Measurements from ENCODE around the gene HSD3B2.

The HSD3B2 gene

GRCh38 chr1:119404736-119405135 is 10.2 kb upstream of the HSD3B2 start:
- DNase-seq, result no peak

- no peak for DNase-seq
Observed at GRCh38 chr1:119409731-119410130, 5.2 kb upstream of the HSD3B2 start.

- DNase-seq, result no peak
Observed at GRCh38 chr1:119410961-119411360, 4.0 kb upstream of the HSD3B2 start.

- DNase-seq, result no peak
Observed at GRCh38 chr1:119416006-119416640, 1.2 kb downstream of the HSD3B2 start.

- DNase-seq, result no peak
Observed at GRCh38 chr1:119419109-119419508, 4.2 kb downstream of the HSD3B2 start.

GRCh38 chr1:119420638-119421037 is 5.7 kb downstream of the HSD3B2 start:
- no peak for DNase-seq

- no peak for DNase-seq
Observed at GRCh38 chr1:119422631-119423030, 7.7 kb downstream of the HSD3B2 start.

- DNase-seq, result no peak
Observed at GRCh38 chr1:119428991-119429390, 14.0 kb downstream of the HSD3B2 start.

GRCh38 chr1:119429687-119430086 is 14.7 kb downstream of the HSD3B2 start:
- DNase-seq, result no peak

- no peak for DNase-seq
Observed at GRCh38 chr1:119430486-119430885, 15.5 kb downstream of the HSD3B2 start.

GRCh38 chr1:119431836-119432235 is 16.9 kb downstream of the HSD3B2 start:
- DNase-seq, result no peak

GRCh38 chr1:119435052-119435451 is 20.1 kb downstream of the HSD3B2 start:
- no peak for DNase-seq

GRCh38 chr1:119438761-119439160 is 23.8 kb downstream of the HSD3B2 start:
- DNase-seq, result no peak

- DNase-seq, result no peak
Observed at GRCh38 chr1:119440721-119441307, 25.9 kb downstream of the HSD3B2 start.

GRCh38 chr1:119442756-119443155 is 27.8 kb downstream of the HSD3B2 start:
- DNase-seq, result no peak

- no peak for DNase-seq
Observed at GRCh38 chr1:119446321-119446720, 31.4 kb downstream of the HSD3B2 start.

GRCh38 chr1:119447344-119448126 is 32.6 kb downstream of the HSD3B2 start:
- DNase-seq, result no peak

GRCh38 chr1:119448127-119448511 is 33.2 kb downstream of the HSD3B2 start:
- no peak for DNase-seq

GRCh38 chr1:119449971-119450370 is 35.0 kb downstream of the HSD3B2 start:
- DNase-seq, result no peak

- no peak for DNase-seq
Observed at GRCh38 chr1:119451158-119451557, 36.2 kb downstream of the HSD3B2 start.

- DNase-seq, result no peak
Observed at GRCh38 chr1:119452091-119452490, 37.1 kb downstream of the HSD3B2 start.

- DNase-seq, result no peak
Observed at GRCh38 chr1:119453021-119453420, 38.1 kb downstream of the HSD3B2 start.

- no peak for DNase-seq
Observed at GRCh38 chr1:119462964-119463363, 48.0 kb downstream of the HSD3B2 start.

GRCh38 chr1:119463569-119463968 is 48.6 kb downstream of the HSD3B2 start:
- no peak for DNase-seq

All from stimulated activated CD4-positive, alpha-beta T cell treated with anti-CD3 and anti-CD28 coated beads, Interleukin-4, amount 100 ng/mL, for 24 hours (primary cell).